ENCODE results near the gene SCN4A. TPM values are rescaled to one million over a fixed set of nuclear protein-coding genes. Genes with fewer than 3 reads are reported as not detected.
A peak's percentile ranks its signal among the peaks of the same experiment; 100 is the strongest.

Gene SCN4A
- total RNA-seq, 1 donor from 2014 or later = not detected

DNA sequence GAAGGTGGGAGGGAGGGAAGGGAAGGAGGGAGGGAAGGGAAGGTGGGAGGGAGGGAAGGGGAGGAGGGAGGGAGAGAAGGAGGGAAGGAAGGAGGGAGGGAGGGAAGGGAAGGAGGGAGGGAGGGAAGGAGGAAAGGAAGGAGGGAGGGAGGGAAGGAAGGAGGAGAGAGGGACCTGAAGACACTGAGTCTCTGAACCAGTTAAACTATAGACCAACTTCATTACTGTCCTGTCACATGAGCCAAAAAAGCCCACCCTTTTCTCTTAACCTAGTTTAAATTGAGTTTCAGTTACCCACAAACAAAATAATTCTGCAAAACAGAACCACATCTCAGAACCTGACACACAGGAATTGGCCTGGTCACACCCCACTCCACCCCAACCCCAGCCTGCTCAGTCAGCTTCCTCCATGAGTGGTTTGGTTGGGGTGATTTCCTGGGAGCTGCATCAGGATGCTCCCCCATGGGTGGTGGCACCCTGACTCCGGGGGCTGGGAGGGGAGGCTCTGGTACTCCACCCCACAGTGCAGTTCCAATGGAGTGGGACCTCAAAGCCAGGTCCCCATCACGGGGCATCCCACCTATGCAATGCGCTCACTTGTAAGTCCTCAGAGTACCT is 20.8 kb upstream of the SCN4A start:
- intact Hi-C loops (cut with DNase I) = no loop called here
- no peak overlapping the region for H3K4me3 ChIP-seq
- no peaks in the 10 kb centered on the region for H3K36me3 ChIP-seq
- no peaks in the 10 kb centered on the region for H3K9me3 ChIP-seq
- H3K4me1 ChIP-seq = peaks cover 19% of the 10 kb centered on the region
- H3K27me3 ChIP-seq = no peaks in the 10 kb centered on the region
- DNase-seq (no peak), ATAC-seq (no peak)
- TF ChIP-seq, protein P1, sequence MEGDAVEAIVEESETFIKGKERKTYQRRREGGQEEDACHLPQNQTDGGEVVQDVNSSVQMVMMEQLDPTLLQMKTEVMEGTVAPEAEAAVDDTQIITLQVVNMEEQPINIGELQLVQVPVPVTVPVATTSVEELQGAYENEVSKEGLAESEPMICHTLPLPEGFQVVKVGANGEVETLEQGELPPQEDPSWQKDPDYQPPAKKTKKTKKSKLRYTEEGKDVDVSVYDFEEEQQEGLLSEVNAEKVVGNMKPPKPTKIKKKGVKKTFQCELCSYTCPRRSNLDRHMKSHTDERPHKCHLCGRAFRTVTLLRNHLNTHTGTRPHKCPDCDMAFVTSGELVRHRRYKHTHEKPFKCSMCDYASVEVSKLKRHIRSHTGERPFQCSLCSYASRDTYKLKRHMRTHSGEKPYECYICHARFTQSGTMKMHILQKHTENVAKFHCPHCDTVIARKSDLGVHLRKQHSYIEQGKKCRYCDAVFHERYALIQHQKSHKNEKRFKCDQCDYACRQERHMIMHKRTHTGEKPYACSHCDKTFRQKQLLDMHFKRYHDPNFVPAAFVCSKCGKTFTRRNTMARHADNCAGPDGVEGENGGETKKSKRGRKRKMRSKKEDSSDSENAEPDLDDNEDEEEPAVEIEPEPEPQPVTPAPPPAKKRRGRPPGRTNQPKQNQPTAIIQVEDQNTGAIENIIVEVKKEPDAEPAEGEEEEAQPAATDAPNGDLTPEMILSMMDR (IDR thresholded peaks at IDR 0.05) = no peak
- H3K27ac ChIP-seq = no peak overlapping the region

DNA sequence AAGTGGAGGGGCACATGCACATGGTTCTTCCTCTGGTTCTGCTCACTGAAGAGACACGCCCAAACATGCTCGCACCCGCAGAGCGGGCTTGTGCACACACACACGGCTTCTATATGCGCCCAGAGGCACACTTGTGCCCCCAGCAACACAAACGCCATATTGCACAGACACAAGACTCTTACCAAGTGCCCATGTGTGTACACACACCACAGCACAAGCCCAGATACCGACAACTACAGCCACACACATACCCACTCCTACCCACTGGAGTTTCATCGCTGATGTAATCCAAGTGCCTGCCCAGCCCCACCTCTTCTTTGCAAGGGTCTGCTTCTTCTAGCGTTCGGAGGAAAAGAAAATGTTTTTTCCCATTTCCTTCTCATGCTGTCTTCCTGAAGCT is 18.9 kb upstream of the SCN4A start:
- Histone ChIP-seq H3K27ac (no peak overlapping the region), H3K4me1 (peaks cover 17% of the 10 kb centered on the region), H3K36me3 (no peaks in the 10 kb centered on the region), H3K9me3 (no peaks in the 10 kb centered on the region), H3K4me3 (no peak overlapping the region), H3K27me3 (no peaks in the 10 kb centered on the region)
- intact Hi-C loops (cut with DNase I) = no loop called here
- ATAC-seq = no peak
- TF ChIP-seq, protein P1 (IDR thresholded peaks at IDR 0.05) = no peak
- peak; percentile 33 for DNase-seq

DNA sequence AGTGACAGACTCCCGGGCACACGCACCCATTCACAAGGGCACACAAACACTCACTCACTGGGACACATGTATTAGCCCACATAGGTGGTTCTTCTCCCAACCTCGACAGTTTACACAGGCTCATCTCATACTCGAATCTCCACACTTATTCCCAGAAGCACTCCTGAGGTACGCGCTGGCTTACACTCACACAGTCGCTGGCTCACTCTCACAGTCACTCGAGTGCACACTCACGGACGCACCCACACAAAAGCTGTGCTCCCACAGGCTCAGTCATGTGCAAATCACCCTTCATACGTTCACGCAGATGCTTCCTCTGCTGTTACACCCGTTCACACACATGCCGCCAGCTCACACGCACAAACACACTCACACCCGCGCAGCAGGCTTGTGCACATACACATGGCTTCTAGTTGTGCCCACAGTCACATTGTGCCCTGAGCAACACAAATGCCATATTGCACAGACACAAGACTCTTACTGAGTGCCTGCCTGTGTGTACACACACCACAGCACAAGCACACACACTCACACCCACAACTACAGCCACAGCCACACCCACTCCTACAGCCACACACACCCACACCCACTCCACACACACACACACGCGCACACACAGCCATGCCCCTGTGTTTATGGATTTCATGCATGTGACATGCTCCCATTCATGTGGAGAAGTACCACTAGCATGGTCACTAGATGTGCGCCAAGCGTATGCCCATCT is 17.1 kb upstream of the SCN4A start:
- H3K4me1 ChIP-seq = peaks cover 31% of the 10 kb centered on the region
- no peaks in the 10 kb centered on the region for H3K9me3 ChIP-seq
- TF ChIP-seq, protein P1 (IDR thresholded peaks at IDR 0.05) = no peak
- H3K27ac ChIP-seq = no peak overlapping the region
- no peaks in the 10 kb centered on the region for H3K36me3 ChIP-seq
- no peak overlapping the region for H3K4me3 ChIP-seq
- intact Hi-C loops (cut with DNase I) = no loop called here
- no peaks in the 10 kb centered on the region for H3K27me3 ChIP-seq
- no peak for DNase-seq
- ATAC-seq = peak; percentile 2

DNA sequence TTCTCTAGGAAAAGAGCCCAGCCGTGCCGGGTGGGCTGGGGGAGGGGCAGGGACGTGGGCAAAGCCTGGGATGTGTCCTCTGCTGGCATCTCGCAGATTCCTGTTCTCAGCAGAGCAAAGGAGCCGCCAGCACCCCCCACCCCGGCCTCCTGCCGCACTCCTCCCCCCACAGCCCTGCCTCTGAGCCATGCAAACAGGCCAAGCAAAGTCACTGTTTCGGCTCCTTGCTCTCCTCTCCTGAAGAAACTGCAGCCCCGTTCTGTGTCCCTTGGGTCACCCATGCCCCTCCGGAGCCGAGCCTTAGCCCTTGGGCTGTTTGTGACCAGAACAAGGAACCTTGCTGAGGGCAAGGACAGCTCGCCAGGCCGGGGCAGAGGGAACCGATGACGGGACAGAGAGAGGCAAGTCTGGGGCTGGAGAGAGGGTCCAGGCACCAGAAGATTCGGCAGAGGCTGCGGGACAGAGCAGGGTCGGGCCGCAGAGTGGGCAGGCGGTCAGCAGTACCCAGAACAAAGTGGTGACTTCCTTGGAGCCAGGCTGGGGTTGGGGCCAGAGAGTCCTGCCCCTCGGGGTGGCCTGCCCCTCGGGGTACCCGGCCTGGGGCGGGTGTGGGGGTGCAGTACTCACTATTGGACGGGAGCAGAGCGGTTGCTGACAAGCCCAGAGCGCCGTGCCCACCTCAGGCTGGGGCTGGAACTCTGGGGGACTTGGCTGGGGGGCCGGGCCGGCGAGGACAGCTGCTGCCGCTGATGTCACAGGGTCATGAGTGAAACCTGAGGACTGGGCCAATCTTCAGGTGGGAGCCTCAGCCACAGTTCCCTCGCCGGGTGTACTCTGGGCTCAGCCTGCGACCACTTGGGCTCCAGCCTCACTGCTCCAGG is 16.3 kb upstream of the SCN4A start:
- no peaks in the 10 kb centered on the region for H3K27me3 ChIP-seq
- DNase-seq (peak; percentile 52), ATAC-seq (no peak)
- H3K27ac ChIP-seq = no peak overlapping the region
- H3K9me3 ChIP-seq = no peaks in the 10 kb centered on the region
- H3K4me3 ChIP-seq = no peak overlapping the region
- H3K4me1 ChIP-seq = peaks cover 39% of the 10 kb centered on the region
- TF ChIP-seq, protein P1 (IDR thresholded peaks at IDR 0.05) = no peak
- H3K36me3 ChIP-seq = no peaks in the 10 kb centered on the region
- intact Hi-C loops (cut with DNase I) = no loop called here

DNA sequence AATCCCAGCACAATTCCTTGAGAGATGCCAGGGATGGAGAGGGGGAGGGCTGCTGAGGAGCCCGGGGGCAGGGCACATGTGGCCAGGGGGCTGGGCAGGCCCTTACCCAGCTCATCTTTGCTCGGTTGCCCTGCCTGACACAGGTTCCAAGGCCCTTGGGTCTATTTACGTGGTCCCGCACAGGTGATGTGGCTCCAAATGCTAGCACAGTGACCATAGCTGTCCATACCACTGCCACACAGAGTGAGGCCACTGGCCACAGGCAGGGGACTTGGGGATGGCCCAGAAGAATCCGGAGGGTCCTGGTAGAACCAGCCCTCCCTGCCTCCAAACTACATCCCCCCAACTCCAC is 15.4 kb upstream of the SCN4A start:
- intact Hi-C loops (cut with DNase I) = no loop called here
- H3K4me1 ChIP-seq = peaks cover 48% of the 10 kb centered on the region

More for the DNA sequence above, 15.4 kb upstream of the SCN4A start:
- H3K36me3 ChIP-seq = no peaks in the 10 kb centered on the region
- no peak overlapping the region for H3K4me3 ChIP-seq
- TF ChIP-seq, protein P1 (IDR thresholded peaks at IDR 0.05) = no peak
- H3K27ac ChIP-seq = no peak overlapping the region
- no peaks in the 10 kb centered on the region for H3K27me3 ChIP-seq
- H3K9me3 ChIP-seq = no peaks in the 10 kb centered on the region
- ATAC-seq (no peak), DNase-seq (no peak)

All from upper lobe of right lung (tissue), 1 donor.